Measurements from ENCODE around the gene IGLON5.

Gene IGLON5

DNA sequence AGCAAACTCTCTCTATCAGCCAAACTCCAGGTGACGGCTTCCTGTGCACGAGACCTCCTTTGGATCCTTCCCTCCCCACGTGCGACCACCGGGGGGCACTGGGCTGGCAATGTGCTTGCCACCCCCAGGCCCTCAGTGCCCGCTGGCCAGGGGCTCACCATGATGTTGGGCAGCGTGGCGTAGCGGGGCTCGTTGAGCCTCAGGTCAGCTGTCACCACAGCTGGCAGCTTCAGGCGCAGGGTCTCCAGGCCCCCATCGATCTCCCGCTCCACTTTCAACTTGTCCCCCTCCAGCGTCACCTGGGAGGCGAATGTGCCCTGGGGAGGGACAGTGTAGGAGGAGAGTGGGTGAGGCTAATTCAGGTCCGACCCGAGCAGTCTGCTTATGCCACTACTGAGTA is 35.3 kb downstream of the IGLON5 start:
- TF ChIP-seq, protein P1, sequence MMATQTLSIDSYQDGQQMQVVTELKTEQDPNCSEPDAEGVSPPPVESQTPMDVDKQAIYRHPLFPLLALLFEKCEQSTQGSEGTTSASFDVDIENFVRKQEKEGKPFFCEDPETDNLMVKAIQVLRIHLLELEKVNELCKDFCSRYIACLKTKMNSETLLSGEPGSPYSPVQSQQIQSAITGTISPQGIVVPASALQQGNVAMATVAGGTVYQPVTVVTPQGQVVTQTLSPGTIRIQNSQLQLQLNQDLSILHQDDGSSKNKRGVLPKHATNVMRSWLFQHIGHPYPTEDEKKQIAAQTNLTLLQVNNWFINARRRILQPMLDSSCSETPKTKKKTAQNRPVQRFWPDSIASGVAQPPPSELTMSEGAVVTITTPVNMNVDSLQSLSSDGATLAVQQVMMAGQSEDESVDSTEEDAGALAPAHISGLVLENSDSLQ (IDR thresholded peaks at IDR 0.05): no peak
- TF ChIP-seq CTBP1 (IDR thresholded peaks at IDR 0.05; ENCODE audit: borderline replicate concordance) (no peak), ZNF384 (IDR thresholded peaks at IDR 0.05) (no peak), FOXK2 (IDR thresholded peaks at IDR 0.05) (no peak), BHLHE40 (IDR thresholded peaks at IDR 0.05; ENCODE audit: borderline replicate concordance) (no peak), LEF1 (IDR thresholded peaks at IDR 0.05; ENCODE audit: borderline replicate concordance) (no peak), L3MBTL2 (conservative IDR thresholded peaks at IDR 0.05) (no peak), FOXA1 (IDR thresholded peaks at IDR 0.05) (no peak), HDGF (IDR thresholded peaks at IDR 0.05; ENCODE audit: borderline replicate concordance) (no peak), ELF4 (IDR thresholded peaks at IDR 0.05) (no peak)
- POLR2A ChIA-PET: no interaction called here
- no peak for DNase-seq (ENCODE audit: extremely low spot score)
- CTCF ChIA-PET: no interaction called here

DNA sequence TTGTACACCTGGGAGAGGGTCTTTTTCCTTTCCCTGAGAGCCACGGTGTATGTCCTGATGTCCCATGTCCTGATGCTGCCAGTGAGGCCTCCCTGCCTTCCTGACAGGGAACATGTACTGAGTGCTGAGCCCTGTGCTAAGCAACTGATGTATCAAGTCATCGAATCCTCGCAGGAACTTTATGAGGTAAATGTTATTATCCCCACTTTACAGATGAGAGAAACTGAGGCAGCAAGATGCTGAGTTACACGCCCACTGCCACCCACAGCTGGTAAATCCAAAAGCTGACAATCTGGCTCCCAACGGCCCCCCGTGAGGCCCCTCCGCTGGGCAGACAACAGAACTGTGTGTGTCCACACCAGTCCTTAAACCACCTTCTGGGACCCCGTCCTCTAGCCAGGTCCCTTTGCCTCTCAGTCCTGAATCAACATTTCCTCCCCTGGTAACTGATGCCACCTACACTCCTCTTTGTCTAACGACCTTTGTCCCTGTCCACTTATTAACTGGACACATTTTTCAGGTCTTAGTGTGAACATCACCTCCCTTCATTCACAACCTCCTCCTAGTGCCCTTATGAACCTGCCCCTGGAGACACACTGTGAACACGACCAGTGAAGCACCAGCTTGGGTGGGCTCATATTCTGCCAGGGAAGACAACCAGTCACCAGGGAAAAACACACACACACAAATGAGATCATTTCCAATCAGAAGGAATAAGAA is 35.9 kb downstream of the IGLON5 start:
- no peak for TF ChIP-seq HDGF (IDR thresholded peaks at IDR 0.05; ENCODE audit: borderline replicate concordance)
- no peak for TF ChIP-seq SP1 (IDR thresholded peaks at IDR 0.05)
- TF ChIP-seq NFRKB (IDR thresholded peaks at IDR 0.05): no peak
- no peak for TF ChIP-seq ARNT (IDR thresholded peaks at IDR 0.05)
- TF ChIP-seq BHLHE40 (IDR thresholded peaks at IDR 0.05; ENCODE audit: borderline replicate concordance): no peak
- TF ChIP-seq LEF1 (IDR thresholded peaks at IDR 0.05; ENCODE audit: borderline replicate concordance): no peak
- TF ChIP-seq ZNF384 (IDR thresholded peaks at IDR 0.05): no peak
- no peak for TF ChIP-seq CTBP1 (IDR thresholded peaks at IDR 0.05; ENCODE audit: borderline replicate concordance)
- TF ChIP-seq, protein P1 (IDR thresholded peaks at IDR 0.05): no peak
- no peak for TF ChIP-seq FOXM1 (IDR thresholded peaks at IDR 0.05; ENCODE audit: borderline replicate concordance)
- no peak for TF ChIP-seq ELF4 (IDR thresholded peaks at IDR 0.05)
- no peak for TF ChIP-seq FOXK2 (IDR thresholded peaks at IDR 0.05)
- no peak for TF ChIP-seq SUZ12 (IDR thresholded peaks at IDR 0.05)
- no peak for TF ChIP-seq L3MBTL2 (conservative IDR thresholded peaks at IDR 0.05)
- no peak for TF ChIP-seq FOXA1 (IDR thresholded peaks at IDR 0.05)
- DNase-seq (ENCODE audit: extremely low spot score): no peak
- CTCF ChIA-PET: no interaction called here
- POLR2A ChIA-PET: interaction anchor here (0.8 kb wide), 1 partner anchor 21 kb away, joined by 3 read pairs; no protein-coding TSS in a partner anchor

DNA sequence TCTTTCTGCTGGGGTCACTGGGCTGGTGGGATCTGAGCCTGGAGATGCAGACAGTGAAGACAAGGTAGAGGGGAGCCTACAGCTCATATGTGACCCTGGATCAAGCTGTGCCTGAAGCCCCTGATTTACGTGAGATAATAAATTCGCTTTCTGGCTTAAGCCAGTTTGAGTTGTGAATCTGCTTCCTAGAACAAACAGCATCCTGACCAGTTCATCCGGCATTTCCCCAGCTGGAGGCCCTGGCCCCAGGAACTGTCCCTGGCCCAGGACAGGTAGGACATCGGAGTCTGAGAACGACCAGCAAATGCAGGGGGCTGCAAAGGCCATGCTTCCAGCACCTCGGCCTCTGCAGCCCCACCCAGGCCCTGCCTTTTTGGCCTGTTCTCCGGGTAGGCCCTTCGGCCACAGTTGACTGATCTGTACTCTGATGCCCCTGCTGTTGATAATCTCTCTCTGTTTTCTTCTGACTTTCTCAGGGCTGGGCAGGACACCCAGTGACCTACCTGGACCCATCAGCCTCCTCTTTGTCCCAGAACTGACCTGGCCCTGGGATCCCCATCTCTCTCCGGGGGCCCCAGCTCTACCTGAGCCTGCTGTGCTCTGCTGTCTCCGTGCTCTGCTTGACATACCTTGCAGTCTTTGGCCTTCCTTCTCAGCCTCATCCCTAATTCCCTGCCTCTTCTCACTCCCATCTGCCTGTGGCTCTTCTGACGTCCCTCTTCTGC is 40.0 kb downstream of the IGLON5 start:
- POLR2A ChIA-PET: interaction anchor here (1.6 kb wide), 1 partner anchor 16 kb away, joined by 4 read pairs; no protein-coding TSS in a partner anchor
- CTCF ChIA-PET: no interaction called here
- no peak for DNase-seq (ENCODE audit: extremely low spot score)
- TF ChIP-seq FOXA1 (IDR thresholded peaks at IDR 0.05): no peak
- no peak for TF ChIP-seq HDGF (IDR thresholded peaks at IDR 0.05; ENCODE audit: borderline replicate concordance)
- TF ChIP-seq, protein P1 (IDR thresholded peaks at IDR 0.05): no peak
- no peak for TF ChIP-seq LEF1 (IDR thresholded peaks at IDR 0.05; ENCODE audit: borderline replicate concordance)
- no peak for TF ChIP-seq SP1 (IDR thresholded peaks at IDR 0.05)

DNA sequence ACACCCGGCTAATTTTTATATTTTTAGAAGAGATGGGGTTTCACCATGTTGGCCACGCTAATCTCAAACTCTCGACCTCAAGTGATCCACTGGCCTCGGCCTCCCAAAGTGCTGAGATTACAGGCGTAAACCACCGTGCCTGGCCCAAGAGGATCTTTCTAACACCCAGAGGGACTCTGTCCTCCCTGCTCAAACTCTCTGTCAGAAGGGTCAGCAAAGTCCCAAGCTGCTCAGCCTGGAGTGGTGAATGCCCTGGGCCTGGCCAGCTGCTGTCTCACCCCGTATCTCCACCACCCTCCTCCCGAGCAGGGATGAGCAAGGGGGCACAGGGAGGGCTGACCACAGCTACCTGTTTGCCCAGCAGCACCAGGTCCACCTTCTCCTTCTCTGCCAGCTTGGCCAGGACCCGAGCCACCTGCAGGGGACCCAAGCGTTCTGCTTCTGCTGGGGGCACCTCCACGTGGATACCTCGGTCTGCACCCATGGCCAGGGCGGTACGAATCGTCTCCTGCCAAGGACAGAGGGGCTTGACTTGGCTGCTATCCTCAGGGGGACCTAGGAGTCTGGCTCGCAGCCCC is 41.4 kb downstream of the IGLON5 start:
- POLR2A ChIA-PET: no interaction called here
- CTCF ChIA-PET: no interaction called here
- no peak for DNase-seq (ENCODE audit: extremely low spot score)
- TF ChIP-seq HDGF (IDR thresholded peaks at IDR 0.05; ENCODE audit: borderline replicate concordance) (no peak), FOXM1 (IDR thresholded peaks at IDR 0.05; ENCODE audit: borderline replicate concordance) (no peak), BHLHE40 (IDR thresholded peaks at IDR 0.05; ENCODE audit: borderline replicate concordance) (no peak), FOXA1 (IDR thresholded peaks at IDR 0.05) (no peak)

DNA sequence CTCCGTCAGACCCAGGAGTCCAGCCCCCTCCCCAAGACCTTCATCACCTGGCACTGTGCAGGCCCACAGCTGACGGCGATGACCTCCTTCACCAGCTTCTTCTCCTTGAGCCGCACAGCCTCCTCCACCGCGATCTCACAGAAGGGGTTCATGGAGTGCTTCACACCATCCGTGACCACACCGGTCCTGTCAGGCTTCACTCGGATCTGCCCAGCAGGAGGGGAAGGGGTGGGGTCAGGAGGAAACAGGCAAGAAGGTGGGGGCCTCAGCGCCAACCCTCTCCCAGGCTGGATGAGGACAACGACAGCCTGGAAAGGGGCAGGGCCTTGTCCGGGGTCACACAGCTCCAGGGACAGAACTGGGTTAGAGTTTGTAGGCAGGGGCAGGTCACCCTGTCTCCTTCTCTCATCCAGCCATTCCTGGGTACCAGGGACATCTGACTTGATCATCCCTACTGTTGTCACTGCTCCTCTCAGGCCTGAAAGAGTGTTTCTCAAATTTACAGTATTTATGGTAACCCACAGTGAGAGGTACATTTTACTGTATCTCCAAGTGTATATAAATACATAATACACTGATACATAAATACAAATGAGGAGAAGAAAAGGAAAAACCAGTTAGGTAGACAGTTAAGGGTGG is 42.8 kb downstream of the IGLON5 start:
- ChIA-PET CTCF (interaction anchor here (0.6 kb wide), 1 partner anchor 307 kb away, joined by 3 read pairs; no protein-coding TSS in a partner anchor), POLR2A (interaction anchor here (1.0 to 1.6 kb wide), 4 partner anchors 11 to 15 kb away, joined by 3 to 5 read pairs (median 4); partner anchors contain the start of gene VSIG10L)
- no peak for DNase-seq (ENCODE audit: extremely low spot score)
- TF ChIP-seq BHLHE40 (IDR thresholded peaks at IDR 0.05; ENCODE audit: borderline replicate concordance) (no peak), CTBP1 (IDR thresholded peaks at IDR 0.05; ENCODE audit: borderline replicate concordance) (no peak), ARNT (IDR thresholded peaks at IDR 0.05) (no peak), HDGF (IDR thresholded peaks at IDR 0.05; ENCODE audit: borderline replicate concordance) (no peak), L3MBTL2 (conservative IDR thresholded peaks at IDR 0.05) (no peak), ZNF384 (IDR thresholded peaks at IDR 0.05) (no peak), FOXM1 (IDR thresholded peaks at IDR 0.05; ENCODE audit: borderline replicate concordance) (no peak), FOXK2 (IDR thresholded peaks at IDR 0.05) (no peak)
